Epithelial cell of esophagus (primary cell): ENCODE data around the gene OR5P2.

Experiments used
- DNase-seq: peaks from one replicate; pipeline ENCODE4 v3.0.0; 2010; ENCODE audit warnings: low read depth
- H3K4me3 ChIP-seq: 2 replicates; pipeline ENCODE4 v1.5.1; 2011; ENCODE audit warnings: mild to moderate bottlenecking, low read length, control low read depth
- TF ChIP-seq, protein P1 (sequence below): IDR thresholded peaks from 2 replicates; pipeline ENCODE4 v1.5.1; 2011; ENCODE audit warnings: low read depth, mild to moderate bottlenecking, low read length, control low read depth, inconsistent platforms; ENCODE audit not compliant: insufficient read depth; ENCODE audit errors: missing control alignments

The OR5P2 gene, protein sequence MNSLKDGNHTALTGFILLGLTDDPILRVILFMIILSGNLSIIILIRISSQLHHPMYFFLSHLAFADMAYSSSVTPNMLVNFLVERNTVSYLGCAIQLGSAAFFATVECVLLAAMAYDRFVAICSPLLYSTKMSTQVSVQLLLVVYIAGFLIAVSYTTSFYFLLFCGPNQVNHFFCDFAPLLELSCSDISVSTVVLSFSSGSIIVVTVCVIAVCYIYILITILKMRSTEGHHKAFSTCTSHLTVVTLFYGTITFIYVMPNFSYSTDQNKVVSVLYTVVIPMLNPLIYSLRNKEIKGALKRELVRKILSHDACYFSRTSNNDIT

DNA sequence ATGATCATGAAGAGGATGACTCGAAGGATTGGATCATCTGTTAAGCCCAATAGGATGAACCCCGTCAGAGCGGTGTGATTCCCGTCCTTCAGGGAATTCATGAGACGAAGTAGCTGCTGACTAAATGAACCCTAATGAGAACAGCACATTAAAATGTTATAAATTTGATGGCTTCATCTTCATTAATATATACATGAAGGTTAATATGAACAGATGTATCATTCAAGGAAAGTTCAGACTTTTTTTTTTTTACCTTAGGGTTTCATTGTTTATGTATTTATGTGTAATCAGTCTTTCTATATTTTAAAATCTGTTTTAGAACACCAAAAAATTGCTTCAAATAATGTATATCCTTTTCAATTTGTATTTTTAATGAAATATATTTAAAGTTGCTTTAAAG lies at the start of gene OR5P2:
TSS of gene OR5P2 (minus strand) at position 101 of the 400 bp plus-strand sequence. CDS start at position 101, 0 bp downstream.
- TF ChIP-seq, protein P1, sequence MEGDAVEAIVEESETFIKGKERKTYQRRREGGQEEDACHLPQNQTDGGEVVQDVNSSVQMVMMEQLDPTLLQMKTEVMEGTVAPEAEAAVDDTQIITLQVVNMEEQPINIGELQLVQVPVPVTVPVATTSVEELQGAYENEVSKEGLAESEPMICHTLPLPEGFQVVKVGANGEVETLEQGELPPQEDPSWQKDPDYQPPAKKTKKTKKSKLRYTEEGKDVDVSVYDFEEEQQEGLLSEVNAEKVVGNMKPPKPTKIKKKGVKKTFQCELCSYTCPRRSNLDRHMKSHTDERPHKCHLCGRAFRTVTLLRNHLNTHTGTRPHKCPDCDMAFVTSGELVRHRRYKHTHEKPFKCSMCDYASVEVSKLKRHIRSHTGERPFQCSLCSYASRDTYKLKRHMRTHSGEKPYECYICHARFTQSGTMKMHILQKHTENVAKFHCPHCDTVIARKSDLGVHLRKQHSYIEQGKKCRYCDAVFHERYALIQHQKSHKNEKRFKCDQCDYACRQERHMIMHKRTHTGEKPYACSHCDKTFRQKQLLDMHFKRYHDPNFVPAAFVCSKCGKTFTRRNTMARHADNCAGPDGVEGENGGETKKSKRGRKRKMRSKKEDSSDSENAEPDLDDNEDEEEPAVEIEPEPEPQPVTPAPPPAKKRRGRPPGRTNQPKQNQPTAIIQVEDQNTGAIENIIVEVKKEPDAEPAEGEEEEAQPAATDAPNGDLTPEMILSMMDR, result no peak
- DNase-seq, result no peak
- H3K4me3 ChIP-seq, result no peak within 1 kb of the TSS

DNA sequence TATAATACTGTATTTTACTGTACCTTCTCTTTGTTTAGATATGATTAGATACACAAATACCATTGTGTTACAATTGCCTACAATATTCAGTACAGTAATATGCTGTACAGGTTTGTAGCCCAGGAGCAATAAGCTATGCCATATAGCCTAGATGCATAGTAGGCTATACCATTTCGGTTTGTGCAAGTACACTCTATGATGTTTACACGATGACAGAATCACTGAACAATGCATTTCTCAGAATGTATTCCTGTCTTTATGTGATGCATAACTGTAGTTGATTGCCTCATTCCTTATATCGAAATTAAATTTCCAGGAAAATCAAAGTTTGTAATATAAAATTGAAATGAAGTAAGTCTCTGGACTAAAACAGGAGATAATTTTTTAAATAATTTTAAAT lies 49.3 kb upstream of the OR5P2 start:
- peak; percentile 45 for DNase-seq

DNA sequence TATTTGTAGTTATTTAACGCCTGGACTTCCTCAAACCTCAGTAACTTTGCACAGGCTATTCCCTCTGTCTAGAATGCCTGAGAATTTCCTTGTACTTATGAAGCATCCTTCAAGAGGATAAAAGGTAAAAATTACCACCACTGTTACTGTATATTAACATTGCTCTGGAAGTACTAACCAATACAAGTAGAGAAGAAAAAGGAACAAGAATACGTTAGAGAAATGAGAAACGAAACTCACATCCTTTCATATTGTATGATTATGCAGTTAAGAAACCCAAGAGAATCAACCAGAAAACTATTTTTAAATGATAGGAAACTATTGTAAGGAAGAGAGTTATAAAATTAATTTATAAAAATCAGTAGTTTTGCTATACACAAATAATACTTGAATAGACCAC lies 48.2 kb upstream of the OR5P2 start:
- H3K4me3 ChIP-seq, result no peak overlapping the region
- no peak for DNase-seq
- TF ChIP-seq, protein P1, result no peak

More for the DNA sequence above, 49.3 kb upstream of the OR5P2 start:
- no peak overlapping the region for H3K4me3 ChIP-seq
- TF ChIP-seq, protein P1, result no peak

DNA sequence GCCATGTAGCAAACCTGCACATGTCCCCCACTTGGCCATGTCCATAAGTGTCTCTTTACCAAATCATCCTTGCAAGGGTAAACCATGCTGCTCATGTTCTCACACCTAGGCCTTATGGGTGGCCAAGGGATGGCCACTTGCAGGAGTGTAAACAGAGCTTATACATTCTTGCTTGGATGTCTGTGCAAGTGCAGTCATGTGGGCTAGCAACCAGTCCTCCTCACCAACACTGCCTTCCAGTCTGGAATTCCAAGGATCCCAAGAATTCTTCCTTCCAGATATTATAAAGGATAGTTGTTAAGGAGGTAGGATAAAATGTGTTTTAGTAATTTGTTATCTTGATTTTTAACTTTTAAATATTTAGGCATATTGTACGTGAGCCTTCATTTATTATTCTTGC lies 47.8 kb upstream of the OR5P2 start:
- TF ChIP-seq, protein P1, result no peak
- no peak for DNase-seq
- H3K4me3 ChIP-seq, result no peak overlapping the region

DNA sequence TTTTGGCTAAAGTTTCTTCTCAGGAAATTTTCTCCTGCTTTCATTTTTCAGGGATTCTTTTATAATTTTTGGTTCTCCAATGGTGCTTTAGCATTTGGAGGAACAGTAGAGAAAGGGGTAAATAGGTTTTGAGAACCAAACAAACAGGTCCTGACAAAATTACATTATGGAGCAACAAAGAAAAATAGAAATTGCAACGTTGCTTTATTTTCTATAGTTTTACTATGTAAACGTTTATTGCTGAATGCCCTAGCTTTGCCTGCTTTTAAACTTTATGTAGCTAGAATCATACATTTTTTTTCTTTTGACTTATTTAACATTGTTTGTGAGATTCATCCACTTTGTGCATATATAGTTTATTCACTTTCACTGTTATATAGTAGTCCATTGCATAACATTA lies 43.8 kb upstream of the OR5P2 start:
- no peak overlapping the region for H3K4me3 ChIP-seq
- no peak for DNase-seq
- TF ChIP-seq, protein P1, result no peak

DNA sequence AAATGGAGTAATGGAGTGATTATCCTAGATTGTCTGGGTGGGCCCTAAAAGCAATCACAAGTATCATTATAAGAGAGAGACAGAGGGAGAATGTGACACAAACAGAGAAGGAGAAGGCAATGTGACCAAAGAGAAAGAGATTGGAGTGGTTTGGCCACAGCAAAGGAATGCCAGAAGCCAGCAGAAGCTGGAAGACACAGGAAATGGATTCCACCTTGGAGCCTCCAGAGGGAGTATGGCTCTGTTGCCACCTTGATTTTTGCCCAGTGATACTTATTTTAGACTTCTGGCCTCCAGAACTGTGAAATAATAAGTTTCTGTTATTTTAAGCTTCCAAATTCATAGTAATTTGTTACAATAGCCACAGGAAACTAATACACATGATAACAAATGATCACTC lies 36.8 kb upstream of the OR5P2 start:
- TF ChIP-seq, protein P1, result peak; percentile 10
- no peak for DNase-seq
- H3K4me3 ChIP-seq, result no peak overlapping the region

DNA sequence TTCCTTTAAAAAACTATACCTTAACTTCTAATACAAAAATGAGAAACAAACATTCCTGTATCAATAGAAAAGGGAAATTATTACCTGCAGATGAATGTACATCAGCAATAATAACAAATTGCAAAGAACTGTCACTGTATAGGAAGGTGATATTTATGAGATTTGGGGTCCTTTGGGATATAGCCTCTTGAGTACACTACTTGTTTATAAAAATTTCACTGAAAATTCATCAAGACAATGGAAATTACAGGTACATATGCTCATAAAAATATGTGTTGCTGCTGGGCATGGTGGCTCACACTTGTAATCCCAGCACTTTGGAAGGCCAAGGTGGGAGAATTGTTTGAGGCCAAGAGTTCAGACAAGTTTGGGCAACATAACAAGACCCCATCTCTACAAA lies 34.0 kb upstream of the OR5P2 start, which contains the start of gene OR5P3:
TSS of gene OR5P3 (minus strand) at position 101 of the 400 bp plus-strand sequence.
- DNase-seq, result no peak
- H3K4me3 ChIP-seq, result no peak within 1 kb of the TSS
- TF ChIP-seq, protein P1, result no peak
